Stimulated activated CD8-positive, alpha-beta memory T cell treated with anti-CD3 and anti-CD28 coated beads, Interleukin-2, amount 100 ng/mL, for 1 hour (primary cell): ENCODE measurements around the gene PLXNA4.

Experiments
- DNase-seq, 2 donors: peaks; one replicate each; pipeline ENCODE4 v3.0.0-alpha.2; 2020; ENCODE audit warnings: low read depth in 2 of 2

PLXNA4 gene

DNA sequence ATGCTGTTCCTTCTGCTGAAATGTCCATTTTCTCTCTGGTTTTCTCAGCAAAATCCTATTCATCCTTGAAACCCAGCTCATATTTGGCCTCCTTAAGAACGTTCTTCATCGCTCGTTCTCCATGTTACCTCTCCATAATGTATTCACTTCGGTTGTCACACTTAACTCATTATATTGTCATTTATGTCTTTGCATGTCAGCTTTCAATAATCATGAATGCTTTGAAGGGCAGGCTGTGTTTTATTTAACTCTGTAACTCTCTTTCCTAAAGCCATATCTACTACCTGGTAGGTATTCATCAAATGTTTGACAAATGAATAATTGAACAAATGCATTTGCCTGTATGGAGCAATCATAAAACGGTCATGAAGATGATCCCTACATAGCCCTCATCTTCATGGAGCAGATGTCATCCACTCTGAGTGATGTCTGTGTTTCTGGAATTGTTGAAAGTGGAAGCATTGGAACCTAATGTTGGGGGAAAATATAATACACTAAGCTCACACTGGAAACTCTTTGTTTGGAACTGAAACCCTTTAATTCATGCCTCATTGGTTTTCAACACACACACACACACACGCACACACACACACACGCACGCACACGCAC, 303.4 kb downstream of the PLXNA4 start:
- DNase-seq = no peak

DNA sequence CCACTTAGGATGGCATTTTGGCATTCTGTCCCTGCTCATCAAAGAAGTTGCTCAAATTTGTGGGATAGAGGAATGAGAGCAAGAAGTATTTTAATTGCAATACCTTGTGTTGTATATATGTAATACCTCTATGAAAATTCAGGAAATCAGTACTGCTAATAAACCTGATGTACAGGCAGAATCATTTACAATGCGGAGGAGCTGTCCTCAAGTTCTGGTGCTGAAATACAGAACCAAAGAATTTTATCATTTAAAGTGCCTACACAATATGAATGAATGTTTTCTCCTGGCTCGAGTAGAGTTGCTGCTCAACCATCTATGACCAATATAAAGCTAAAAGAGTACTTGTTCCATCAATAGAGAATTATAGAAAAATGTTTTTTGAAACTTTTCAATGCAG, 305.8 kb downstream of the PLXNA4 start:
- DNase-seq = no peak

DNA sequence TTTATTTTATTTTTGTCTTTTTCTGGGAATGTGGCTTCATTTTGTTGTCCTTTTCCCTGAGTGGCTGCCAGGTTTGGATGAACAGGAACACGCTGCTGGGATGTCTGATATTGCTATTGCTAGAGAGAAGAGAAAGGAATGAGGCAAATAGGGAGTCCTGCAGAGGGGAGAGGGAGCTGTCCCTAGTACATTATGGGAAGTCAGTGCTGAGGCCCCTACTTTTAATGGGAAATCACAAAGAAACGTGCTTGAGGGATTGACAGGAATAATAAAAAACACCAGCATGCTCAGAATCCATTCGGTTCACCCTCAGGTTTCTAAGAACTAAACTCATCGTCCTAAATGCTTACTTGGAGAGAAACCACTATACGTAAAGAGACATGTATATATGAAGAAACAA, 306.6 kb downstream of the PLXNA4 start:
- no peak for DNase-seq

DNA sequence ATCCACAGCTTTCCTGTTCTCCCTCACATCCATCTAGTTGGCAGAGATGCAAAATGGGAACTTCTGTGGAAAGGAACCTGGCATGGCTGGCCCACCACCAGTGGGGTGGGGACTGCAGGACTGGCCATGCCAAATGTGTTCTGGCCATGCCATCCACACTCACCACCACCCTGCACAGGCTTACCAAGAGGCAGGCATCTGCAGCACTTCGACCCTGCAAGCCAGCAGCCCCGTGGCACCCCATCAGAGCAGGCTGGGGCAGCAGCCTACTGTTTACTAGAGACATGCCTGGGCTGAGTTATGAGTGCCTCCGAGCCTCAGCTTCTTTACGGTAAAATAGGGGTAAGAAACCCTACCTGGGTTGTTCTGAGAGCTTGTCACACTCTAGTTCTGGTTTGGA, 313.1 kb downstream of the PLXNA4 start:
- no peak for DNase-seq

DNA sequence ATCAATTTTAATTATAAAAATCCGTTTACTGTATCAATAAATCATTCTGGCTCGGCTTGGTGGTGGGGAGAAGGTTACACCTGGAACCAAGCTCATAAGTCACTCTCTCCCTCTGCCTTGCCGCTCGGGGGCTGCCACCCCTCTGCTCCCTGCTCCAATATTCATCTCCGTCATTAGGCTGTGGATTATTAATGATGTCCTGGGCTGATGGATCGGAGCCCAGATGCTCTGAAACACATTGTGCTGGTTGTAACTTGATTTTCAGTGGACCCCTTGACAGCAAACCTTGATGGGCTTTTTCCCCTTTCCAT, 314.2 kb downstream of the PLXNA4 start:
- DNase-seq = no peak

DNA sequence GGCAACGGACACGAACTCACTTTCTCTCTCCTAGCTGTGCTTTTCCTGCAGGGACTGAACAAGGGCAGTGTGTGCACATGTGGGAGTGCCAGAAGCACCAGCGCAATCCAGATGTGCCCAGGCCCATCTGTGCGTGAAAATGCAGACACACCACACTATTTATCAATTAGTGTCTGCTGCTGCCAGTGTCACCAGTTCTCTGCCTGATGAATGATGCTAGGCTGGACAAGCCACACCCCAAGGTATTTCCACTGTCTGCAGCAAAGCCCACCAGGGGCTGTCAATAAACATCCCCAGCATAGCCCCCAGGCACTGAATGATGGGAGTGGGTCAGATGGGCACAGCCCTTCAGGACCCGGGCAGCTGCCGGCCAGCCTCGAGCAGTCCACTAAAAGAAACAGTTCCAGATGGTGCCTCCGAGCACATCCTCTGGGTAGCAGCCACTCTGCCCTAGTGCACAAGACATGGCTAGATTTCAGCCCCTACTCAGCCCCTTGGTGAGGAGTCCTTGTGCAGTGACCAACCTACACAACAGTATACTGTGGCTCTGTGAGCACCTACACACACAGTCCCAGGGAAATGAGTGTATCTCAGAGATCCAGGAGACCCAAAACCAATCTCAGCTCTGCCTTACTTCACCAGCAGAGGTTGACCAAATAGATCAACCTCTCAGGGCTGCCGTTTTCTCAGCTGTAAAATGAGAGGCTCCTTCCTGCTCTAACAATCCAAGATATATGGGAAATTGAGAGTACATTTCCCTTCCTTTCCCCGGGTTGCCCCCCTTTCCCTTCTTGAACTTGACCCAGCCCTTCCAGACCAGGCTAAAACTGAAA, 314.7 kb downstream of the PLXNA4 start:
- no peak for DNase-seq

DNA sequence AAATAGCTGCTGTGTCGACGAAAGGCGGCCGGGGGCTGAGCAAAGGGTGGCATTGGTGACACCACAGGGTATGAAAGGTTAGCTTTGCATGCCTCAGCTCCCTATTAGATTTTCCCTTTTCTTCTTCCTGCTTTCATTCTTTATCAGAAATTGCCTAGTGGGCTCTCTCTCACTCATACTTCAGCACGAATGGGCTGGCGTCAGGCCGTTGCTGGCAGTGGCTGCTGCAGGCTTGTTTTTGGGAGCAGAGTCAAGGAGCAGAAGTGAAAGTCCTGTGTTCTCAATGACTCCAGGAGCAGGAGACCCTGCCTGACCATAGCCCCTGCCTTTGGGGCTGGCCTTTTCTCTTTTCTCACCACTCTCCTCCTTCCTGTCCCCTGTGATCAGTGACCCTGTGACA, 318.0 kb downstream of the PLXNA4 start:
- no peak for DNase-seq

DNA sequence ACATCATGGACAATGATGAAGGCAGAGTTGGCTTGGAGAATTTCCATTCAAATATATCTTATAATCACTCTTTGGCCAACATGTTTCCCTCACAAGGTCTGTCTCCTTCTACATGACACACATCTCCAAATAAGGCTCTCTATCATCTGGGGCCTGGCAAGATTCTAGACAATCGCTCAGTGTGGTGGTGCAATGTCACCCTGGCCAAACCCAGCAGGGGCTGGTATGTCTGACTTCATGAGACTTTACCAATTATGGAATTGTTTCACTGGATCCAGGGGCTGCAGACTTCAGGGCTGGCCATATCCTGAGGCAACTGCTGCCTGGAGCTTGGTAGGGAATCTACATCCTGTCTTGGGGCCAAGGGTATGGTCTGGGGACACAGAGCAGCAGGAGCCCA, 319.0 kb downstream of the PLXNA4 start:
- DNase-seq = no peak

DNA sequence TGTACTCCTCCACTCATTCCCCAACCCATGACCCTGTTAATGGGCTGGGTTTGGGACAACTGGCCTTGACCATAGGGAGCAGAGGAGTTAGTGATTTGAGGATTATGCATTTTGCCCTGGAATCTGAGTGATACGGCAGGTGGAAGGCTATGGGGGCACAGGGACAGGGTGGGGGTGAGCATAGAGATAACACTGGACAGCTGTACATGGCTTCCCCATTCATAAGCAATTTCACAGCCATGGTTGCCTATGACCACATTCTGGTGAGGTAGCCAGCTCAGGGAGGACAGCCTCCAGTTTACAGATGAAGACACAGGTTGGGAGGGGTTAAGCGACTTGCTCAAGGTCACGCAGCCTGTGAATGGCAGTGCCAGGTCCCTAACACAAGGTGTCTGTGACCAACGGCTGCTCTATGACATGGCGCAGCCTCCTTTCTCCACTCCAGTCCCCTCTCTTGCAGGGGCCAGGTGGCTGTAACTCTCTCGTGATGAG, 319.5 kb downstream of the PLXNA4 start:
- DNase-seq = no peak

DNA sequence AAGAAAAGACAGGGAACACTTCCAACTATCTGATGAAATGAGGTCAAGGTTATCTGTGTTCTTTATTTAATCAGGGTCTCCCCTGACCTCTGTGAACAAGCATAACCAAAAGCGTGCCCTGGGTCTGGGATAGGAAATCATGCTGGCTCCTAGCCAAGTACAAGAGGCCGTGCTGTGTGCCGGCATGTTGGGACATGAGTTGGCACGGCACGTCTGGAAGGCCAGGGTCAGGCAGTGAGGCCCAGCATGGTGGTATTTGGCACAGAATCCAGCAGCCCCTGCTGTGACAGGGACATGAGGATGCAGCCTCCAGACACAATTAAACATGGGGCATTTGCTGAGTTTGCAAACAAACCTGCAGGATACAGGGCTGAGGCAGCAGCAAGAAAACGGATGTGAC, 320.4 kb downstream of the PLXNA4 start:
- DNase-seq = no peak

DNA sequence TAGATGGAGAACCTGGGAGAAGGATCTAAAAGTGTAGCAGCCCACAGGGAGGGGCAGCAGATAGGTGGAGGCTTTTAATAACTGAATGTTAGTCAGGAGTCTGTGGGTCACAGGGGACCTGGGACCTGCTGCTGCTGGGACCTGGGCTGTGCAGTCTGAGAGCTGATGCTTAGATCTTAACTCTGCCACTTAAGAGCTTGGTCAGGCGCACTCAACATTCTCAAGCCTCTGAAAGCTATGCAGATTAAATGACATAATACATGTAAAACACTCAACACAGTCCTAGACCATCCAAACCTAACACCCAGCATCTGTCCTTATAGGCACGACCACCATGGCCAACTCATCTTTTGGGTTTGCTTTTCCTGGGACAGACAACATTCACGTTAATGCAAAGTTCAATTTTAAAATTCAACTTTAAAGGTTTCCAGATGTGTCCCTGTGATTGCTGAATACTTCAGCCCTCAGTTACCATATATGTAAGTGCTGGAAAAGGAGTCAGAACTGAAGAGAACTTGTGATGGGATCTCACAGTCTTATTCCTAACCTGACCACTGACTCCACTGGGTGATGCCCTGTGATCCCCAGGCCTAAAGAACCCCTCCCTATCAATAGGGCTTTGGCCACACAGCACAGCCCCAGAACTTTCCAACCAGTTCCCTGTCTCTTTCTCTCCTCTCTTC, 321.0 kb downstream of the PLXNA4 start:
- DNase-seq = no peak

DNA sequence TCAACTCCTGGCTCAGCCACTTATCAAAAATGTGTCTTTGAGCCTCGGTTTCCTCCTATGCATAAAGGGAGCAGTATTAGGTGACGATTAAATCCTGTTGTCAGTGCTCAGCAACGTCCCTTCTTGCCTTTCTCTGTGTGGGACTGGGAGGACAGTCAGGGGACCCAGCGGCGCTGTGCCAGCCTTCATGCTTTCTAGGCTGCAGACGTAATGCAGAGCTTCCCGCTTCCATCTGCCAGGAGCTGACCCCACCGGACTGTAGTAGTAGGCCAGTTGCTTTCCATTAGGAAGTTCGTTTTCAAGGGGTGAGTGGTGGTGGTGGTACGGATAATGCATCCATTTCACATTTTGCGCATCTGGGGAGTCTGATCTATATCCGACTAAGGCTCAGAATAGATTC, 321.8 kb downstream of the PLXNA4 start:
- no peak for DNase-seq

DNA sequence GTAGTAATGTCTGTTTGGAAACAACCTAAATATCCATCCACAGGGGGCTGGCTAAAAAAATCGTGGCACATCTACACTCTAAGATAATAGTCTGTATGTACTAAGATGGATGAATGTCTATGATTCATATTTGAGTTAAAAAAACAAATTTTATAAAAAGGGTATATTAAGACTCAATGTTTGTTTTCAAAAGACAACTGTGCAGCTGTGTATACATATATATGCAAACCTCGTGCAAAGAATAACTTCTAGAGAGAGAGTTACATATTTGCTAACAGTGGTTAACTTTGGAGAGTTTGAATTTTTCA, 323.5 kb downstream of the PLXNA4 start:
- DNase-seq = no peak

DNA sequence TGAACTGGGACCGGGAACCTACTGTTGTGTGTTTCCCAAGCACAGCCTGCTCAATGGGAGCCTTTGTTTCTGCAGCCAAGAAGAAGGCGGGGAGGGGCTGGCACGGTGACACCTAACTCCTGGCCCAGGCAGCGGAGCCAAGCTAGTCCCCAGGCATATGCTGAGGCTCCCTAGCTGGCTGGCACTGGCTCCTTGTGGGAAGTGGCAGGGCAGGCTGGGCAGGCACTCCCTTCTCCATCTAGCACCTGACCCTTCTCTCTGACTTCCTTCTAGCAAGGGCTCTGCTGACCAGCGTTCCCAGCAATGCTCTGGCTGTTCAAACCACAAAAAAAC, 325.0 kb downstream of the PLXNA4 start:
- DNase-seq = no peak

DNA sequence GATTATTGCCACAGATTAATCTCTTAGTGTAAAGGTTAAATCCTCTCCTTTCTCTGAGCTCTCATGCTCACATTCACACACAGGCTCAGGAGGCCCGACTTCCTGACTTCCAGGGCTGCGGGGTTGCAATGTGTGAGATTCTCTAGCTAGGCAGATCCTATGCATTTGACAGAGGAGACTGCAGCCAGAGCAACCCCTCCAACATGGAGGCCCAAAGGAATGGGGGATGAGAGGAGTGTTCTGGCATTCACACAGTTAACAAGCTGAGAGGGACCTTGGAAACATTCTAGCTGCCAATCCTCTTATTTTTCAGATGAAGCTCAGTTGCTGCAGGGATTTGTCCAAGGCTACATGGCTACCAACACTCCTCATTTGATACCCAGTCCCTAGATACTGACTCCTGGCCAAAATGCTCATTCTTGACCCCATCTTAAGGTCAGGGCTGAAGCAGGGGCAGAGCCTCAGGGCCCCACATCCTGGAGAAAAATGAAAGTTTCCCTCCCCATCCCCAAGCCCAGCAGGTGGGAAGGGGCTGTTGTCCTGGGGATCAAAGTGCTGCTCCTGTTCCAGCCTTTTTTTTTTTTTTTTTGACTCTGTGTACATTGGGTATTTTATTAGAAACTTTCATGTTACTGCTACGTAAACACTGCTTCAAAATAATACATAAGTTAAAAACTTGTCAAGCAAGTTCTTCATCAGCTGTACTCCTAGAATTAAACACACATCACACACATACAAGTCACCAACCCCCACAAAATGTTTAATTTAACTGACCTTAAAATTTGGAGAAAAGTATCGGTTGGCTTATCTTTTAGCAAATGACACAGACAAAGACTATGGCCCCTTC, 325.6 kb downstream of the PLXNA4 start:
- DNase-seq = no peak

DNA sequence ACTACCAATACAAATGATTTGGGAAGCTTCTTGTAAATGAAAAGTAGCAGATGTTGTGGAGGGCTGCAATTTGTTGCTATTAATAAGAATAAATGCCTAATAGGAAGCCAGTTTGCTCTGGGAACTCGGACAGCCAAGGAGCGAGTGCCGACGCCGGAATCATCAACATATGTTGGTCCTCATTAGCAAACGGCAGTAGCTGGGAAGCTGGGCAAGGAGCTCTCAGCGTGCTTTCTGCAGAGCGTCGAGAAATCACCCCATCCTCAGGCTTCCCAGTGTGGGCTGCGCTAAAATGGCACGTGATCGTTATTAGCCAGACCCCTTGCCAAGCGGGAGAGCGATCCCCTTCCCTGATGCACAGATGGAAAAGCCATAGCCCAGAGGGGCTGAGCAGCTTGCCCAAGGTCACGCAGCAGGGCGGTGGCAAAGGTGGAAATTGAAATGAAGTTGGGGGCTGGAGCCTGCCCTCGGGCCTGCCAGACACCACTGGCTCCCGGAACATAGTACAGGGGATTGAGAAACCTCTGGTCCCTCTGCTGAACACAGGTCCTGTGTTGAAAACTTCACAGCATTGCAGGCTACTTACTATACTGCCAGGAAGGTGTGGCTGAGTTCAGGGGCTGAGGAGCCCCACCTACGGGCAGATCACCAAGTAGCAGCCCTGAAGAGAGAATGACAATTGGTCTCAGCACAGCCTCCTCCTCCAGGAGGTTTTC, 326.9 kb downstream of the PLXNA4 start:
- no peak for DNase-seq

DNA sequence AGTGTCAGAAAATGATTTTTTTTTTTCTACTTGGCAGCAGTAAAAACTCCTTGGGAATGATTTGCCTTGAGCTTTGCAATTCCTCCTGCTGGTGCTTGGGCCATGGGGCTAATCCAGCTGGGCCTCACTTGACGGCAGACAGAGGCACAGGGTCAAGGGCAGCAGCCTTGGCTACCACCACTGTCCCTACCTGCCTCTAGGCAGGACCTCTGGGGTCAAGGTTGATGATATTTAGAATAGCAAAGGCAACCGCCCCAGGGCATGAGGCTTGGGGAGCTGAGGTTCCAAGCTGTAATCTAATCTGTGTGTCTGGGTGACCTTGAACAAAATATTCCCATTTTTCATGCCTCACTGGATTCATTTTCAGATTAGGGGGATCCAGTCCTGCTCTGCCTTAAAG, 327.4 kb downstream of the PLXNA4 start:
- no peak for DNase-seq

DNA sequence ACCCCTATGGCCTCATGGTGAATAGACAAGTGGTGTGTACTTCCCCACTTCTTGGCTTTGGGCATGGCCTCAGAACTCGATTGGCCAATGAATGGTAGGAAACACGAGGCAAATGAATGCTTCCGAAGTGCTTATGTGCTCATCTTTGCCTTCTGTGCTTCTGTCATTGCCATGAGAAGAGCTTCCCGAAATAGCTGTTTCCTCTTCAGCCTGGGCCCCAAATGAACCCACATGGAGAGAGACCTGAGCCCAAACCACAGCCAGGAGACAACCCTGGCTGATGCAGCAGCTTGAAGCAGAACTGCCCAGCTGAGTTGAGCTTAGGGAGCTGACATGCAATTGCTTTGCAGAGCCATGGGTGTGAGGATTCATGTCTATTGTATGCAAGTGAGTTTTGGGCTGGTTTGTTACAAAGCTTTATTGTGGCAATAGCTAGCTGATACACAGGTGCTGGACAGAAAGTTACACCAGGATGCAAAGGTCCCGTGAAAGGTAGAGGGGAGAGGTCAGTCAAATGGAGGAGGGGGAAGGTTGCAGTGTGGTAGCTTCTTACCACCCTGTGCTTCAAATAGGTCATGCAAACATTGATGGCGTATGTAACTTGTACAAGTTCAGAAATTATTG, 328.2 kb downstream of the PLXNA4 start:
- DNase-seq = no peak

DNA sequence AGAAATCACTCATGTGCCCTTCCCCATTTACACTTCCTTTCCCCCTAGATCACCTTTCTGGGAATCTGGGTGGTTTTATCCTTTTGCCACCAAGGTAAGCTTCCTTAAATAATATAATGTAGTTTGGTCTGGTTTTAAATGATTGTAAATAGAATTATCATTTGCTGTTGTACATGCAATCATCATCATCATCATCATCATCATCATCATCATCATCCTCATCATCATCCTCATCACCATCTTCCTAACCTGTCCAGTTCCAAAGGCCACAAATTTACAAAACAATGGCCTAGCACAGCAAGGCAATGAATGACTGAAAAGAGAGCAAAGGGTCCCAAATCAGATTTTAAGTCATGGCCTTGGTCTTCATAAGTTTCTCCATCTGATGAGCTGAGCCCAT, 329.7 kb downstream of the PLXNA4 start:
- DNase-seq = no peak

DNA sequence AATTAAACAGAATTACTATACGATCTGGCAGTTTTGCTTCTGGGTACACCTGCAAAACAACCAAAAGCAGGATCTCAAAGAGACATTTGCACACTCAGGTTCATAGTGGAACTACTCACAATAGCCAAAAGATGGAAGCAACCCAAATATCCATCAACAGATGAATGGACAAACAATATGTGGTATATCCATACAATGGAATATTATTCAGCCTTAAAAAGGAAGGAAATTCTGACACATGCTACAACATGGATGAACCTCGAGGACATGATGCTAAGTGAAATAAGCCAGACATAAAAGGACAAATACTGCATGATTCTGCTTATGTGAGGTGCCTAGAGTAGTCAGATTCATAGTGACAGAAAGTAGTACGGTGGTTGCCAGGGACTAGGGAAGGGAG, 330.7 kb downstream of the PLXNA4 start:
- DNase-seq = no peak

DNA sequence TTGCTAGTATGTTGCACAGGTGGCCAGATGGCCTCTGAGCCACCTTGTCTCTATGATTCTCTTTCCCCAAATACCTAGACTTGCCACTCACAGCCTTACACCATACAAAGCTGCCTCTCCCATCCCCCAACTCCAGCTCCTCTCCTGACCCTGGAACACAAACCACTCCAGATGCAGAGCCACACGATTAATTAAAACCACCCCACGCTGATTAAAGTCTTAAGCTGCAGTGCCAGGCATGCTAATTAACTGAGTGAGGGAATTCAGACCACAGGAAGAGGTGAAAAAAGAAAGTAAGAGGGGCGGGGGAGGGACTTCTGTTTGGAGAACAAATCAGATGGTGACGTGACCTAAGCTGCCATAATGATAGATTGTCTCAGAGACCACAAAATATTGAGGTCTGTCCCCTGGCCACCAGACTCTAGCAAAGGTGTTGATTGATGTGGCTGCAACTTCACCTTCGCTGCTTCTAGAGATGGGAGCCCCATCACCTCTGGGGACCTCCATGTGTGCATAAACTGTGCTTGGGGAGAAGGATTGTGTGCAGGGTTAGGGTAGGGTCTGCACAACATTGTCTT, 331.3 kb downstream of the PLXNA4 start:
- no peak for DNase-seq
